A172 (cell line): ENCODE results near the gene BABAM2. TPM values are rescaled to one million over a fixed set of nuclear protein-coding genes. Genes with fewer than 3 reads are reported as not detected.

Experiments
- DNase-seq: peaks from one replicate; pipeline ENCODE4 v3.0.0-alpha.2; 2015; ENCODE audit warnings: low spot score
- total RNA-seq: library from RNA; depleted of rRNA; stranded (reverse); fragments of >200 nt; shearing (Covaris generic); gene quantifications from 2 replicates; pipeline ENCODE4 v1.2.3, GENCODE V29; 2014

The BABAM2 gene
- total RNA-seq, 1 experiment from 2014 or later = 36.5 TPM

DNA sequence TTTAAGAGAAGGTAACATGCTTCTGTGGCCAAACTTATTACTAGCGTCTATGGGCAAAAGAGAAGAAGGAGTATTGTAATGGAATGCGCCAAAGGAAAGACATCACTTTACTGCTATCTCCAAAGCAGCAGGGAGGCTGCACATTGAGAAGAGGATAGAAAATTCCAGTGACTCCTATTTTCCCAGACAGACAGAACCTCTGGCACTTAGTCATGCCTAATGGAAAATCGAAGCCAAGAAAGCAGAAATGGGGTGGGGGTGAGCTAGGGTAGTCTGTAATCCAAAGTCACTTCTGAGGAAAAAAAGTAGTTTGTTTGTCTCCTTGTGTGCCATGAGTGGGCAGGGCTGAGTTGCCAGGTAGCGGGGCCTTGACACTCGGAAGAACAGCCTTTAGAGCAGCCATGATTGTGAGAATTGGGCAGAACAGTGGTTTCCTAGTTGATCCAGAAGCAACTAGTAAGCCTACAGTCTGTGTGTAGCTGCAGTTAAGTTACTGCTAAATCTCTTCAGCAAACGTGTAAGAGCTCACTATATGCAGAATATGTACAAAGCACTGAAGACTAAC is 422.8 kb downstream of the BABAM2 start:
- DNase-seq = no peak

- no peak for DNase-seq
These were observed 424.4 kb downstream of the BABAM2 start for GRCh38 chr2:28314968-28315367.

DNA sequence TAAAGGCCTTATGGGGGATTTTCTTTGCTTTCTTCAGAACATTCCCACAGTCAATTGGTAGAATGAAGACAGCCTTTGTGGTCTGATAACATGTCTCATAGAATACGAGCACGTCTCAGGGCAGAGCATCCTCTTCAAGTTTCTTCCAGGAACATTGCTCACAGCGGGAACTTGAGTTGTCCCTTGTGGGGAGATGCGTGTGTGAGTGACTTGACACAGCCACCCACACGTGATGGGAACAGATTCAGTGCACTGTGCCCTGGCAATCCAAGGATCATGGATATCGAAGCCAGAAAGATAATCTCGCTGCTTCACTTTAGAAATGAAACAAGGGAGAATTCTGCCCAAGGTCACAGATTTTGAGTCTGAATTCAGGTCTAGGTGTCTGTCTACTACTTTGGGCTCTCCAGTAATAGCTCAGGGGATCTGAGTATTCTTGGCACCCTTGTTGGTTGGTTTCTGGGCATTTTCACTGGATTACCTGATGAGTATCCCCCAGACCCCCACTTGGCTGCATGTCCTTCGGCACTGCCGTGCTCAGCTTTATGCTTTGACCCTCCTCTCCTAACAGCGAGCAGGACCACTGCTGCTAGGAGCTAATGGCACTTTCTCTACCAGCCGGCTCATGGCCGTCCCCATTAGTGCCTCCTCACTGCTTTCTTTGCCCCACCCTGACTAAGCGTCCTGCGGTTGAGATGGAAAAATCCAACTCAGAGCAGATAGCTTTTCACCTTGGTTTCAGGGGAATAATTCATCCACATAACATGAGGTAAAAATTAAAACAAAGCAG is 426.2 kb downstream of the BABAM2 start:
- DNase-seq = no peak

GRCh38 chr2:28317390-28317789 is 426.9 kb downstream of the BABAM2 start:
- DNase-seq = no peak

DNA sequence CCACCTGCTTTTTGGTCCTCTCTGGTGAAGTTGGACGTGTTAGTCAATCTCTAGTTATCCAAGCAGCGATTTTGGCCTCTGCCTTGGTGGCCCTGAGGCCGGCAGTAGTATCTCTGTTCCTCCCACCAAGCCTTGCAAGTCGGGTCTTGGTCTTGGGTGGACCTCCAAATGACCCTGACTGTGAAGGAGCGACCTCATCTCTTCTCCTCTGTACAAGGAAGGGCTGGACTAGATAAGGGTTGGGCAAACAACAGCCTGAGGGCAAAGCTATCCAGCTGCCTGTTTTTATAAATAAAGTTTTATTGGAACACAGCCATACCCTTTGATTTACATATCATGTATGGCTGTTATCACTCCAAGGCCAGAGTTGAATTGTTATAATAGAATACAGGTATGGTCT is 427.5 kb downstream of the BABAM2 start:
- DNase-seq = no peak

- DNase-seq = no peak
These were observed 428.1 kb downstream of the BABAM2 start for GRCh38 chr2:28318462-28319117.

DNA sequence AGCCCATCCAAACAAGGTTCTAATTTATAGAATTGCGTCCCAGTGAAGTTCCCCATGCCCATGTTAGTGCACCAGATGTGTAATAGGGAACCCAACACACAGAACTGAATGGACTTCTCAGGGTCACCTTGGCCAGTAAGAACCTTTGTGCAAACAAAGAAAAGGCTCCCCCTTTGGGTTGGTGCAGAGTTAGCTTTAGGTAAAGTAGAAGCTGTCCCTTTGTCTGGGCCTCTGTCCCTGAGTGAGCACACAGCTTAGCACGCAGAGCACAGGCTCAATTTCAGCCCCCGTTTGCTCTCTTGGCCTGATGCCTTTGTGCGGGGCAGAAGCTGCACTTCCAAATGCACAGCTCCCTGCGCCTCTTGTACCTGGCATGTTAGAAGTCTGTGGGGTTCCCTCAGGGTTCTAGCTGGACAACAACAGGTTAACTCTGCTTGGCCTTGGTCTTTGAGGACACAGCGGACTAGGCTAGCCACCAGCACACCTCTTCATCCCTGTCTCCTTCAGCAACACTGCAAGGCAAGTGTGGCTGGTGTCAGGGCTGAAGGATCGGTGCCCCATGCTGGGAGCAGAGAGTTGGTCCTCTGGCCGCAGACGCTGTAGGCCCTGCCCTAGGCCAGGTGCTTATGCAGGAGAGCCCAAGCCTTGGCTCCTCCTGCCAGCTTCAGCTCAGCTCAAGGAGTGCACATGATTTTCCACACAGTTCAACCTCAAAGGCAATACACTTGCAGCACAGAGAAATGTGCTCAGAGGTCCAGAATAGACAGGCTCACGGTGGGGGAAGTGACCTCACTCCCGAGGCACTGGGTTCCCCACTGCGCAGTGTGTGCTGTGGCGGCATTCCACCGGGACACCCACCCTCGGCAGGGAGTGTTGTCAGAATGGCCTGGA is 428.8 kb downstream of the BABAM2 start:
- peak; percentile 57 for DNase-seq

GRCh38 chr2:28320009-28320365 is 429.5 kb downstream of the BABAM2 start:
- DNase-seq = no peak

- DNase-seq = no peak
These were observed 429.8 kb downstream of the BABAM2 start for GRCh38 chr2:28320371-28320770.

GRCh38 chr2:28321426-28321825 is 430.9 kb downstream of the BABAM2 start:
- no peak for DNase-seq

GRCh38 chr2:28322051-28322450 is 431.5 kb downstream of the BABAM2 start:
- DNase-seq = no peak

GRCh38 chr2:28322456-28322855 is 431.9 kb downstream of the BABAM2 start:
- DNase-seq = no peak

DNA sequence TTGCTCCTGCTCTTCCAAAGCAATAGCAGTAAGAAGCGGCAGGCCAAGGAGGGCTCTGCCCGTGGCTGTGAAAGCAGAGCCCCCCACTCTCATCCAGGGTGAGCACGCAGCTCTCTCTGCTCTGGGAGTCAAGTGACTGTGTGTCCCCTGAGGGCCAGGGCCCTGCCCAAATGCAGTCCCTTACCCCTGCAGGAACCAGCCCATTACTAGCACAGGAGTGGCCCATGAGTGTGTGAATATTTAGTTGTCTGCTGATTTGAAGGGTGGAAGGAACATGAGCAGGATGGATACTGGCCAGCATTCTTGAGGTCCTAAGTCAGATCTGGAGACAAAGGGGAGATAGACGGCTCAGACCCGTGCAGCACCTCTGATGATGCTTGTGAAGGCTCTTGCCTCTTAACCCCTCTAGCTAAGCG is 432.5 kb downstream of the BABAM2 start:
- DNase-seq = no peak

- no peak for DNase-seq
These were observed 434.6 kb downstream of the BABAM2 start for GRCh38 chr2:28325173-28325566.

GRCh38 chr2:28325567-28326468 is 435.3 kb downstream of the BABAM2 start:
- DNase-seq = peak; percentile 90

DNA sequence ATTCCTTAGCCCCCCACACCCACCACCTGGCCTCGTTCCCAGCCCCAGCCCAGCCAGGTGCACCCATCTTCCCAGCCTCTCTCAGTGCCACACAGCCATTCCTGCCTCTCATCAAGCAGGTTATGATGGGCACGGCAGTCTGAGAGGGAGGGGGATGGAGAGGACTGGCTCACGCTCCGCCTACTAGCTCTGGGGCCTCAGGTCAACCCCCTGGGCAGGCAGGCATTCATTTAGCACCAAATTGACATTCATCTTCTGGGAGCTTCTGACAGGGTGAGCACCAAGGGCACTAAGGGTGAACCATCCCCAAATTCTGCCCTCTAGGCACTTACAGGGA is 435.9 kb downstream of the BABAM2 start:
- DNase-seq = no peak

DNA sequence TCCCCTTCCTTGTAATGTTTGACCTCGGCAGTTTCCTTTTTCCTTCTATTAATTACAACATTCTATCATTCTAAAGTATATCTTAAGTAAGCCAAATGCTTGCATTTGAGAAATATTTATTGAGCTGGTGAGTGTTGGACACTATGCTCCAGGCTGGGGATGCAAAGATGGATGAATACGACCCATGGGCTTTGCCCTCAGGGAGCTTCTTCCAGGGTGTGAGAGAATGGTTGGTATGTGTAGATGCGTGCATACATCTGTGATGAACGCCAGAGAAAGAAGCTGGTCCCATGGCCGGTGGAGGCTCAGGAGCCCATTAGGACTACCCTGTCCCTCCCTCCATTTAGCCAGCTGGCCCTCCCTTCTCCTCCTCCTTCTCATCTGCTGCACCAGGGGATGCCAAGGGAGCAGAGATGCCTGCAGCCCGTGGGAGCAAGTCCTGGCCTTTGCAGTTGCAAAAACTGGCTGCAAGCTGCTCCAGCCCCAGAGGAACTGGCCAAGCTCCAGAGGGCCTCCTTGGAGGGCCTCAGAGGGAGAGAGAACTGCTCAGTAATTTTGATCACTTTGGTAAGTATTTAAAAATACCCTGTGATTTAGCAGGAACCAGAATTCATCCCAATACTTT is 436.5 kb downstream of the BABAM2 start:
- DNase-seq = no peak

- no peak for DNase-seq
These were observed 437.0 kb downstream of the BABAM2 start for GRCh38 chr2:28327581-28327955.

GRCh38 chr2:28327956-28328922 is 437.7 kb downstream of the BABAM2 start:
- no peak for DNase-seq

GRCh38 chr2:28329184-28329583 is 438.7 kb downstream of the BABAM2 start:
- no peak for DNase-seq
